GM12801 (cell line): ENCODE data around the gene SLC35G2.

Source experiments
- CTCF ChIP-seq: IDR thresholded peaks from one replicate; pipeline ENCODE4 v1.5.1; 2011; ENCODE audit warnings: control low read depth; ENCODE audit not compliant: insufficient read length; ENCODE audit errors: extremely low read depth

Gene SLC35G2

GRCh38 chr3:136811701-136812100, 7.2 kb upstream of the SLC35G2 start:
- no peak for TF ChIP-seq CTCF

GRCh38 chr3:136817448-136817847, 1.5 kb upstream of the SLC35G2 start:
- TF ChIP-seq CTCF = no peak

GRCh38 chr3:136818191-136818768, 646 bp upstream of the SLC35G2 start:
- no peak for TF ChIP-seq CTCF

- no peak for TF ChIP-seq CTCF
Measured at GRCh38 chr3:136819392-136819730, 435 bp downstream of the SLC35G2 start.

GRCh38 chr3:136819731-136820679, 1.1 kb downstream of the SLC35G2 start:
- no peak for TF ChIP-seq CTCF

GRCh38 chr3:136831461-136831860, 12.5 kb downstream of the SLC35G2 start:
- TF ChIP-seq CTCF = no peak

- TF ChIP-seq CTCF = no peak
Measured at GRCh38 chr3:136835089-136835812, 16.3 kb downstream of the SLC35G2 start.
